A204.1 (cell line): ENCODE measurements around the gene XRCC6.
"Not testable (repeated sequence)": the region's sequence is repeated elsewhere in the genome, so short reads cannot be mapped to it uniquely, and the experiment has no call there.

ENCODE experiments used
- FAIRE-seq: peaks from 2 replicates; lab custom pipeline; 2012; peaks lifted over from hg19 to GRCh38; lab: Jason Lieb, UNC

Gene XRCC6

GRCh38 chr22:41598891-41599635 is 22.0 kb upstream of the XRCC6 start:
- no peak for FAIRE-seq

GRCh38 chr22:41600976-41601375 is 20.1 kb upstream of the XRCC6 start:
- FAIRE-seq, result no peak

- no peak for FAIRE-seq
Observed at GRCh38 chr22:41603873-41604332, 17.2 kb upstream of the XRCC6 start.

GRCh38 chr22:41608386-41608785 is 12.7 kb upstream of the XRCC6 start:
- FAIRE-seq, result no peak

GRCh38 chr22:41612603-41613306 is 8.3 kb upstream of the XRCC6 start:
- no peak for FAIRE-seq

GRCh38 chr22:41613456-41613855 is 7.6 kb upstream of the XRCC6 start:
- no peak for FAIRE-seq

- FAIRE-seq, result no peak
Observed at GRCh38 chr22:41619979-41620588, 1.0 kb upstream of the XRCC6 start.

GRCh38 chr22:41620589-41621098 is 451 bp upstream of the XRCC6 start, which contains the start of gene DESI1:
Gene DESI1, minus strand, starts transcription at chr22:41621043. Its CDS starts 204 bp downstream, at chr22:41620839.
- no peak for FAIRE-seq

GRCh38 chr22:41621911-41622179 is 750 bp downstream of the XRCC6 start:
- FAIRE-seq, result no peak

GRCh38 chr22:41625577-41625976 is 4.5 kb downstream of the XRCC6 start:
- FAIRE-seq, result no peak

- FAIRE-seq, result not testable (repeated sequence)
Observed at GRCh38 chr22:41631115-41631514, 10.0 kb downstream of the XRCC6 start.

- FAIRE-seq, result not testable (repeated sequence)
Observed at GRCh38 chr22:41631615-41632014, 10.5 kb downstream of the XRCC6 start.

- FAIRE-seq, result not testable (repeated sequence)
Observed at GRCh38 chr22:41634610-41635009, 13.5 kb downstream of the XRCC6 start.

GRCh38 chr22:41636467-41636866 is 15.4 kb downstream of the XRCC6 start:
- FAIRE-seq, result no peak

GRCh38 chr22:41637623-41638022 is 16.5 kb downstream of the XRCC6 start:
- FAIRE-seq, result not testable (repeated sequence)

- FAIRE-seq, result no peak
Observed at GRCh38 chr22:41638124-41638523, 17.0 kb downstream of the XRCC6 start.

GRCh38 chr22:41638748-41639147 is 17.7 kb downstream of the XRCC6 start:
- no peak for FAIRE-seq

GRCh38 chr22:41641854-41642253 is 20.8 kb downstream of the XRCC6 start:
- FAIRE-seq, result no peak

GRCh38 chr22:41642331-41643110 is 21.4 kb downstream of the XRCC6 start:
- no peak for FAIRE-seq

- FAIRE-seq, result no peak
Observed at GRCh38 chr22:41647771-41648170, 26.7 kb downstream of the XRCC6 start.

GRCh38 chr22:41648432-41648831 is 27.3 kb downstream of the XRCC6 start:
- FAIRE-seq, result no peak

GRCh38 chr22:41650229-41650628 is 29.1 kb downstream of the XRCC6 start:
- no peak for FAIRE-seq
